ENCODE data around the gene KIF6.

DNA sequence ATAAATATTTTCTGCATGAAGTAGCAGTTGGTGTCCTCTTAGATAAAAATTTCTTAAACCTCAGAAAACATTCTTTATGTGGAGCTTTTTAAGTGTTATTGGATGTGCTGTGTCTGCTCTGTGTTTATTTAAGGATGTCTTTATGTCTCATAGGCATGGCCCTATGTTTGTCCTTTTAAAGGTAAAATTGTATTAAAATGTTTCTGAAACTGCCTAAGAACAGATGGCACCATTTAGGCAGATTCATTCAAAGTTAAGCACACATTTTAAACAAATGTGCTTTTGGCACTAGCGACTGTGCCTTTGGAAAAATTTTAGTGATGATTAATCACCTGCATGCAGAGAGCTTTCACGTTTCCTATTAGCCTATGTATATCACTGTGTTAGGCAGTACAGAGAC, 125.2 kb downstream of the KIF6 start:
- TF ChIP-seq, protein P1, sequence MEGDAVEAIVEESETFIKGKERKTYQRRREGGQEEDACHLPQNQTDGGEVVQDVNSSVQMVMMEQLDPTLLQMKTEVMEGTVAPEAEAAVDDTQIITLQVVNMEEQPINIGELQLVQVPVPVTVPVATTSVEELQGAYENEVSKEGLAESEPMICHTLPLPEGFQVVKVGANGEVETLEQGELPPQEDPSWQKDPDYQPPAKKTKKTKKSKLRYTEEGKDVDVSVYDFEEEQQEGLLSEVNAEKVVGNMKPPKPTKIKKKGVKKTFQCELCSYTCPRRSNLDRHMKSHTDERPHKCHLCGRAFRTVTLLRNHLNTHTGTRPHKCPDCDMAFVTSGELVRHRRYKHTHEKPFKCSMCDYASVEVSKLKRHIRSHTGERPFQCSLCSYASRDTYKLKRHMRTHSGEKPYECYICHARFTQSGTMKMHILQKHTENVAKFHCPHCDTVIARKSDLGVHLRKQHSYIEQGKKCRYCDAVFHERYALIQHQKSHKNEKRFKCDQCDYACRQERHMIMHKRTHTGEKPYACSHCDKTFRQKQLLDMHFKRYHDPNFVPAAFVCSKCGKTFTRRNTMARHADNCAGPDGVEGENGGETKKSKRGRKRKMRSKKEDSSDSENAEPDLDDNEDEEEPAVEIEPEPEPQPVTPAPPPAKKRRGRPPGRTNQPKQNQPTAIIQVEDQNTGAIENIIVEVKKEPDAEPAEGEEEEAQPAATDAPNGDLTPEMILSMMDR (conservative IDR thresholded peaks at IDR 0.05; ENCODE audit: low read length), result no peak
- no peak for TF ChIP-seq EZH2phosphoT487 (IDR thresholded peaks at IDR 0.05; ENCODE audit: borderline replicate concordance)

All from Loucy (cell line).